Keratinocyte (primary cell): ENCODE measurements around the gene SRSF1. TPM values are rescaled to one million over a fixed set of nuclear protein-coding genes. Genes with fewer than 3 reads are reported as not detected.

ENCODE experiments used
- DNase-seq: peaks from one replicate; pipeline ENCODE4 v3.0.0-alpha.2; 2011; ENCODE audit warnings: low read depth, missing footprints, low spot score
- FAIRE-seq: peaks from 2 replicates; lab custom pipeline; 2011; peaks lifted over from hg19 to GRCh38; lab: Jason Lieb, UNC
- H2AFZ ChIP-seq: 2 replicates; pipeline ENCODE4 v1.6.0; 2012; ENCODE audit warnings: low read length, control low read depth, inconsistent platforms; ENCODE audit not compliant: control insufficient read depth
- H3K27ac ChIP-seq: 2 replicates; pipeline ENCODE4 v1.5.1; 2011; ENCODE audit warnings: low read length; ENCODE audit not compliant: control insufficient read depth, insufficient read depth
- H3K27me3 ChIP-seq: 3 replicates; pipeline ENCODE4 v1.6.0; 2011; ENCODE audit warnings: low read length; ENCODE audit not compliant: control insufficient read depth, insufficient read depth; ENCODE audit errors: extremely low read depth
- H3K36me3 ChIP-seq, 2 experiments: 2 replicates in 1 of 2; 3 replicates in 1 of 2; pipeline ENCODE4 v1.5.1; 2011; ENCODE audit warnings: low read length in 2 of 2, mild to moderate bottlenecking in 1 of 2; ENCODE audit not compliant: control insufficient read depth in 2 of 2, insufficient read depth in 2 of 2; ENCODE audit errors: extremely low read depth in 1 of 2
- H3K4me1 ChIP-seq: 3 replicates; pipeline ENCODE4 v1.5.1; 2011; ENCODE audit warnings: low read length; ENCODE audit not compliant: control insufficient read depth, insufficient read depth; ENCODE audit errors: extremely low read depth
- H3K4me2 ChIP-seq: 3 replicates; pipeline ENCODE4 v1.6.0; 2011; ENCODE audit warnings: low read depth, low read length; ENCODE audit not compliant: control insufficient read depth, insufficient read depth; ENCODE audit errors: extremely low read depth
- H3K4me3 ChIP-seq, 3 experiments: fragments of 200-600 bp in 1 of 3; sonication (generic) in 1 of 3; 2 replicates in 2 of 3; 3 replicates in 1 of 3; pipeline ENCODE4 v1.5.1; 2011 to 2016; ENCODE audit warnings: low read length in 3 of 3, mild to moderate bottlenecking in 3 of 3, control low read depth in 2 of 3, inconsistent platforms in 1 of 3, low read depth in 1 of 3, mixed read lengths in 1 of 3, mixed run types in 1 of 3, moderate library complexity in 1 of 3; ENCODE audit not compliant: control insufficient read depth in 2 of 3, insufficient read depth in 2 of 3; ENCODE audit errors: extremely low read depth in 1 of 3
- H3K79me2 ChIP-seq: 2 replicates; pipeline ENCODE4 v1.6.0; 2012; ENCODE audit warnings: low read length; ENCODE audit not compliant: control insufficient read depth, insufficient read depth
- H3K9ac ChIP-seq: 3 replicates; pipeline ENCODE4 v1.6.0; 2011; ENCODE audit warnings: low read length; ENCODE audit not compliant: control insufficient read depth, insufficient read depth; ENCODE audit errors: extremely low read depth
- H3K9me1 ChIP-seq: 3 replicates; pipeline ENCODE4 v1.6.0; 2011; ENCODE audit warnings: low read length; ENCODE audit not compliant: control insufficient read depth, insufficient read depth; ENCODE audit errors: extremely low read depth
- H3K9me3 ChIP-seq: 2 replicates; pipeline ENCODE4 v1.5.1; 2012; ENCODE audit warnings: low read depth, low read length; ENCODE audit not compliant: control insufficient read depth
- H4K20me1 ChIP-seq: 3 replicates; pipeline ENCODE4 v1.6.0; 2011; ENCODE audit warnings: low read length; ENCODE audit not compliant: control insufficient read depth, insufficient read depth; ENCODE audit errors: extremely low read depth
- EZH2 ChIP-seq: IDR thresholded peaks from one replicate; pipeline ENCODE4 v1.6.1; 2012; ENCODE audit warnings: inconsistent platforms, mild to moderate bottlenecking, low read length, moderate library complexity
- dilution Hi-C: fragments of 300-500 bp; cut with MboI; formaldehyde crosslinking; loops from one replicate; pipeline ENCODE4 v1.7.0; 2020; ENCODE audit warnings: low sequenced_read_pairs; ENCODE audit not compliant: extremely low pct_ligation_motif_present
- polyA plus RNA-seq, 5 experiments: library from polyadenylated mRNA; depleted of rRNA in 3 of 5; stranded (reverse) in 3 of 5; stranded (forward) in 1 of 5; unstranded in 1 of 5; fragments of >200 nt; gene quantifications; 1 replicate in 1 of 5; 2 replicates in 3 of 5; 3 replicates in 1 of 5; pipeline versions ENCODE4 v1.2.1 to v1.2.3, GENCODE V29; 2011 to 2012; ENCODE audit warnings: missing spikeins in 2 of 5, low read depth in 1 of 5, low replicate concordance in 1 of 5
- TF ChIP-seq, protein P1 (sequence below), 3 experiments: IDR thresholded peaks in 1 of 3; conservative IDR thresholded peaks in 1 of 3; optimal IDR thresholded peaks in 1 of 3; 2 replicates in 2 of 3; 3 replicates in 1 of 3; pipeline versions ENCODE3 to v1.5.1; 2011; ENCODE audit warnings: low read length in 3 of 3, mild to moderate bottlenecking in 3 of 3, moderate library complexity in 2 of 3, control low read depth in 1 of 3, inconsistent platforms in 1 of 3; ENCODE audit not compliant: insufficient read depth in 2 of 3; ENCODE audit errors: extremely low read depth in 1 of 3

Gene SRSF1
- polyA plus RNA-seq, 1 donor (not counting 4 experiments of a cell fraction or from before 2014, with no cell fraction given): 272 TPM

DNA sequence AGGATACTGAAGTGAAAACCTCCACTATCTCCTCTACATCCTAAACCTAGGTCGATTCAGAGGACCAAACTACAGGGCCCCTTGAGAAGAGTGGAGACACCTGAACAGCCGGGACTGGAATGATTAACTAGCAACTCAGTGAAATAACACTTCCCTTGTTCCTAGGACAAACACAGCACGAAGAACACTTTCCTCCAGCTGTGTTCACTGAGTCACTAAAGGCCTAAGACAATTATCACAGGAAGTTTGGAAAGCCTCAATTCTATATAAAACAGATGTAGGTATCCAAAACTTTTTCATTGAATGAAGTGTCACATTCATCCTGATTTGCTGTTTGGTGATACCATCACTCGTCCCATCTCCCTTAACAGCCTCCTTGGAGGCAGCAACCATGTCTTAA is 36.3 kb downstream of the SRSF1 start:
- Histone ChIP-seq H3K4me3 (no peak overlapping the region), H2AFZ (no peak overlapping the region), H4K20me1 (no peaks in the 10 kb centered on the region), H3K9ac (no peak overlapping the region), H3K79me2 (no peaks in the 10 kb centered on the region), H3K27me3 (no peaks in the 10 kb centered on the region), H3K4me1 (peaks cover 2% of the 10 kb centered on the region), H3K4me2 (no peak overlapping the region), H3K27ac (no peak overlapping the region), H3K9me3 (no peaks in the 10 kb centered on the region), H3K36me3 (peaks cover 5 to 14% of the 10 kb centered on the region in 2 experiments), H3K9me1 (no peaks in the 10 kb centered on the region)
- DNase-seq (no peak), FAIRE-seq (no peak)
- dilution Hi-C loops: no loop called here
- TF ChIP-seq, protein P1, sequence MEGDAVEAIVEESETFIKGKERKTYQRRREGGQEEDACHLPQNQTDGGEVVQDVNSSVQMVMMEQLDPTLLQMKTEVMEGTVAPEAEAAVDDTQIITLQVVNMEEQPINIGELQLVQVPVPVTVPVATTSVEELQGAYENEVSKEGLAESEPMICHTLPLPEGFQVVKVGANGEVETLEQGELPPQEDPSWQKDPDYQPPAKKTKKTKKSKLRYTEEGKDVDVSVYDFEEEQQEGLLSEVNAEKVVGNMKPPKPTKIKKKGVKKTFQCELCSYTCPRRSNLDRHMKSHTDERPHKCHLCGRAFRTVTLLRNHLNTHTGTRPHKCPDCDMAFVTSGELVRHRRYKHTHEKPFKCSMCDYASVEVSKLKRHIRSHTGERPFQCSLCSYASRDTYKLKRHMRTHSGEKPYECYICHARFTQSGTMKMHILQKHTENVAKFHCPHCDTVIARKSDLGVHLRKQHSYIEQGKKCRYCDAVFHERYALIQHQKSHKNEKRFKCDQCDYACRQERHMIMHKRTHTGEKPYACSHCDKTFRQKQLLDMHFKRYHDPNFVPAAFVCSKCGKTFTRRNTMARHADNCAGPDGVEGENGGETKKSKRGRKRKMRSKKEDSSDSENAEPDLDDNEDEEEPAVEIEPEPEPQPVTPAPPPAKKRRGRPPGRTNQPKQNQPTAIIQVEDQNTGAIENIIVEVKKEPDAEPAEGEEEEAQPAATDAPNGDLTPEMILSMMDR (optimal IDR thresholded peaks at IDR 0.05 in 1 of 3, IDR thresholded peaks at IDR 0.05 in 1 of 3, conservative IDR thresholded peaks at IDR 0.05 in 1 of 3; ENCODE audit: extremely low read depth in 1 of 3, insufficient read depth in 2 of 3, low read length in 3 of 3): no peak

DNA sequence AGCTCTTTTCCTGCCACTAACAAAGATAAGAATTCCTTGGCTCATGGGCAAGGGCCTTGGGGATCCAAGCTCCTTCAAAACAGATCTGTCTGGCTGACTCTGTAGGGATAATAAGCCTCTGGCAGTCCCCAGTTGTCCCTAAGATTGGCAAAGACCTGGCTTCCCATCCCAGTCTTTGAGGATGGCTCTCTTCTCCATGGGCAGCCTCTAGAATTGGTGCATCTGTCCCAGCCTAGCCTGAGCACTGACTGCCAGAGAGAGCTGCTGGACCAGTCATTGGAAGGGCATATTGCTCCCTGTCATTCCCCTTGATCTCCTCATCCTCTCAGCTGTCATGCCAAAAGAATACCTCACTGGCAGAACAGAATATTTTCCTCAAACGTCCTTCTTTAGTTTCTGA is 38.6 kb downstream of the SRSF1 start:
- Histone ChIP-seq H3K9me1 (no peaks in the 10 kb centered on the region), H3K79me2 (no peaks in the 10 kb centered on the region), H3K27me3 (no peaks in the 10 kb centered on the region), H3K27ac (no peak overlapping the region), H2AFZ (no peak overlapping the region), H3K4me1 (peaks cover 2% of the 10 kb centered on the region), H3K36me3 (no peaks in the 10 kb centered on the region), H3K9me3 (no peaks in the 10 kb centered on the region), H4K20me1 (no peaks in the 10 kb centered on the region), H3K4me2 (no peak overlapping the region), H3K4me3 (no peak overlapping the region), H3K9ac (no peak overlapping the region)
- FAIRE-seq: no peak
- dilution Hi-C loops: no loop called here
- TF ChIP-seq, protein P1 (optimal IDR thresholded peaks at IDR 0.05 in 1 of 3, IDR thresholded peaks at IDR 0.05 in 1 of 3, conservative IDR thresholded peaks at IDR 0.05 in 1 of 3; ENCODE audit: extremely low read depth in 1 of 3, insufficient read depth in 2 of 3, low read length in 3 of 3): no peak
- TF ChIP-seq EZH2: no peak
- DNase-seq: no peak
